GM15510 (cell line): Measurements from ENCODE around the gene PKNOX1.

Experiments used
- POLR2A ChIP-seq: IDR thresholded peaks from 3 replicates; pipeline ENCODE4 v1.6.1; 2011; ENCODE audit warnings: borderline replicate concordance; ENCODE audit not compliant: insufficient read length; ENCODE audit errors: extremely low read depth

PKNOX1 gene, protein sequence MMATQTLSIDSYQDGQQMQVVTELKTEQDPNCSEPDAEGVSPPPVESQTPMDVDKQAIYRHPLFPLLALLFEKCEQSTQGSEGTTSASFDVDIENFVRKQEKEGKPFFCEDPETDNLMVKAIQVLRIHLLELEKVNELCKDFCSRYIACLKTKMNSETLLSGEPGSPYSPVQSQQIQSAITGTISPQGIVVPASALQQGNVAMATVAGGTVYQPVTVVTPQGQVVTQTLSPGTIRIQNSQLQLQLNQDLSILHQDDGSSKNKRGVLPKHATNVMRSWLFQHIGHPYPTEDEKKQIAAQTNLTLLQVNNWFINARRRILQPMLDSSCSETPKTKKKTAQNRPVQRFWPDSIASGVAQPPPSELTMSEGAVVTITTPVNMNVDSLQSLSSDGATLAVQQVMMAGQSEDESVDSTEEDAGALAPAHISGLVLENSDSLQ

DNA sequence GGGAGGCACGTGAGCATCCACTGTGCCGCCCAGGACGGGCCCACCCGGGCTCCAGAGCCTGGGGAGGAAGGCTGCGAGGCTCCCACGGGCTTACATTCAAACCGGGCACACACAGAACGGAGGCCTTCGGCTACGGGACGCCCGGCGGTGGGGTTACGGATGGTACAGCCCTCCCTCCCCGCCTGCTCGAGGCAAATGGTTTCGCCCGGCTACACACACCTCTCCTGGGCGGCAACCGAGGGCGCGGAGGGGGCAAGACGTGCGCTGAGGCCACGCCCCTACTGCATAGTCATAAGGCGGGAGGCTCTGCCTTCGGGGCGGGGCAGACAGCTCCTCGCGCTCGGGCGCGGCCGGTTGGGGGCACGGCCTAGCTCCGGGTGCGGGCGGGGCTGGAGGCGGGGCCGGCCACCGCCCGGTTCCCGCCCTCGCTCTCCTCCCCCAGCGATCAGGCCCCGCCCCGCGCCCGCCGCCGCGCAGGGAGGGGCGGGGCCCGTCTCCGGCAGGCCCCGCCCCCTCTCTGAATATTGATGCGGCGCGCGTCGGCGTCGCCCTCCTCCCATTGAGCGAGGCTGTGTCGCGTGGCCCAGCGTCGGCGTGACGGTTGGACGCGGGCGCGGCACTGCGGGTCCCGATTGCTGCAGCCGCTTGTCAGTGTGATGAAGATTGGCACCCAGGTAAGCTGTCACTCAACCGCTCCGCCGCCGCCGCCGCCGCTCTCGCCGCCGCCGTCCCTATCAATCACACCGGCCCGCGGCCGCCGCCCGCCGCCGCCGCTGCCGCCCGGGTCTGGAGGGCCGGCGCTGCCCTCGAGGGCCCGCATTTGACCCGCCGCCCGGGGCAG lies at the start of gene PKNOX1:
PKNOX1 (plus strand) TSS at position 572 of the 841 bp plus-strand sequence. CDS start 29,820 bp downstream, outside the sequence.
- peak; percentile 54 for TF ChIP-seq POLR2A

DNA sequence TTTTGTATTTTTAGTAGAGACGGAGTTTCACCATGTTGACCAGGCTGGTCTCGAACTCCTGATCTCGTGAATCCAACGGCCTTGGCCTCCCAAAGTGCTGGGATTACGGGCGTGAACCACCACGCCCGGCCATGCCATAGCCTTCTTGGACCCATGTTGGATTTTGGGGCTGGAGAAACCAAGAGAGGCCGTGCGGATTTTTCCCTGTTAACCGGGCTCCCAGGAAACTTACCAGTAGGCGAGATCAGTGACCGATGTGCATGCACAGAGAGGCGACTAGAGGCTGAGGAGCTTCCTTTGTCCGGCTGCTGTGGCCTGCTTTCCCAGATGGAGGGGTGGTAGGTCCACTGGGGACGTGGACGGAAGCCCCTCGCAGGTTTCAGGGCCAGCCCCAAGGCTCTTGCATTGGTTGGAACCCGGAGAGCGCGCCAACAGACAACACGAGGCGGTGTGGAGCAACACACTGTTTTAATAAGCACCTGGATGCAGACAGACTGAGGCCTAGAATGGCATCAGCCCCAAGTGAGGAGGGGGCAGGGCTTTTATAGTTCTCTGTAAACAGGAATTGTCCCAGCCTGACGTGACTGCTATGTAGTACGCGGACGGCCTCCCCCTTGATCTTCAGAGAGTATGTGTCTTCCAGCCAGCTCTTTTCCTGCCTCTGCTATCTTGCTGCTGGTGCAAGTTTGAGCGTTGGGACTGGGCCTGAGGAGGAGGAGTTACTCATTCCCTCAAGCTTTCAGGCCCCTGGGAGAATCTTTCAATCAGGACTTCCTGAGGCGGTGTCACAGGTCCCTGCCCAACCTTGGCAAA lies 49.0 kb upstream of the PKNOX1 start, which contains the start of gene ERVH48-1:
ERVH48-1 (minus strand) TSS at position 517 of the 813 bp plus-strand sequence. CDS start 6,624 bp downstream, outside the sequence.
- TF ChIP-seq POLR2A: no peak

DNA sequence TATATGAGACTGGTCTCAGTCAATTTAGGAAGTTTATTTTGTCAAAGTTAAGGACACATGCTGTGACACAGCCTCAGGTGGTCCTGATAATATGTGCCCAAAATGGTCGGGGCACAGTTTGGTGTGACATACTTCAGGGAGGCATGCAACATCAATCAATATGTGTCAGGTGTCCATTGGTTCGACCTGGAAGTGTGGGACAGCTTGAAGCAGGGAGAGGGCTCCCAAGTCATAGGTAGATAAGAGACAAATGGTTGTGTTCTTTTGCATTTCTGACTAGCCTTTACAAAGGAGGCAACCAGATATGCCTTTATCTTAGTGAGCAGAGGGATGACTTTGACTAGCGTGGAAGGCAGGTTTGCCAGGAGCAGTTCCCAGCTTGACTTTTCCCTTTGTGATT lies 44.4 kb upstream of the PKNOX1 start:
- TF ChIP-seq POLR2A: no peak

DNA sequence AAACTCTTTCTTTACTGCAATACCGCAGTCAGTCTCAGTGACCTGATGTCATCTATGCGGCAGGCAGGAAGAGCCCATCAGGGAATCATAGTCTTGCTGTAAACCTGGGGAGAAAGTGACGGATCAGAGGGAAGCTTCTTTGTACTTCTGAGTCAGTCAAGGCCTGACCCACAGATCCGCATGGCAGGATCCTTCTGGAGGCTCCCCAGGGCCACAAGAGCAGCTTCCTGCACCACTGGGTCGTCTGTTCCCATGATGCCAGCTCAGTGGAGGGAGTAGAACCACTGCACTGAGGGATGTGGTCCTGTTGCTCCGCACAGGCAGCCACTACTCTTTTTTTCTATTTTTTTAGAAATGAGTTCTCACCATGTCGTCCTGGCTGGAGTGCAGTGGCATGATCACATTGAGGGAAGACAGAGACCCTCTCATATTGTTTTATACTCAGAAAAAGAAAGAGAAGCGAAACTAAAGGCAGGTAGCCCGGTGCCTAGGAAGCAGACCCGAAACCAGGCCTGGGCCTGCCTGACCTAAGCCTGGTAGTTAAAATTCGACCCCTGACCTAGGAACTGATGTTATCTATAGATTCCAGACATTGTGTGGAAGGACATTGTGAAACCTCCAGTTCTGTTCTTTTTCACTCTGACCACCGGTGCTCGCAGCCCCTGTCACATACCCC lies 42.7 kb upstream of the PKNOX1 start:
- TF ChIP-seq POLR2A: no peak

DNA sequence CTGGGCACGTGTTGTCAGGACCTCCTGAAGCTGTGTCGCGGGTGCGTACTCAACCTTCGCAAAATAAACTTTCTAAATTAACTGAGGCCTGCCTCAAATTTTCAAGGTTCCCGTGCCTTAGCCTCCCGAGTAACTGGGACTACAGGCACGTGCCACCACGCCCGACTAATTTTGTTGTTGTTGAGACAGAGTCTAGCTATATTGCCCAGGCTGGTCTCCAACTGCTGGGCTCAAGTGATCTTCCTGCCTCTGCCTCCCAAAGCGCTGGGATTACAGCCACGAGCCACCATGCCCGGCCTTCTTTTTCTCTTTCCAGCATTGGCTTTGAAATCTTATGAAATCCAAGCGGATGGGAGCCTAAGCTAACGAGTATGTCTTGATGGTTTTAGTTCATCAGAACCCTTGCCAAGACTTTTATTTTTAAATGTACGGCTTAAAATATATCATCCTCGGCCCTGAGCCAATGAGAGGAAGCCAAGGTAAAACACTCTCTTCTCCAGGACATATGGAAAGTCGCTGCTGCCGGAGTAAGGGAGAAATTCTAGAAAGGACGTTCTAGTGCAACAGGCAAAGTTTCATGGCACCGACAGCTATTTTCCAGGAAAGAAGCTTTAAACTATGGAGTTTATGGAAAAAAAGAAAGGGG lies 36.3 kb upstream of the PKNOX1 start:
- TF ChIP-seq POLR2A: no peak

DNA sequence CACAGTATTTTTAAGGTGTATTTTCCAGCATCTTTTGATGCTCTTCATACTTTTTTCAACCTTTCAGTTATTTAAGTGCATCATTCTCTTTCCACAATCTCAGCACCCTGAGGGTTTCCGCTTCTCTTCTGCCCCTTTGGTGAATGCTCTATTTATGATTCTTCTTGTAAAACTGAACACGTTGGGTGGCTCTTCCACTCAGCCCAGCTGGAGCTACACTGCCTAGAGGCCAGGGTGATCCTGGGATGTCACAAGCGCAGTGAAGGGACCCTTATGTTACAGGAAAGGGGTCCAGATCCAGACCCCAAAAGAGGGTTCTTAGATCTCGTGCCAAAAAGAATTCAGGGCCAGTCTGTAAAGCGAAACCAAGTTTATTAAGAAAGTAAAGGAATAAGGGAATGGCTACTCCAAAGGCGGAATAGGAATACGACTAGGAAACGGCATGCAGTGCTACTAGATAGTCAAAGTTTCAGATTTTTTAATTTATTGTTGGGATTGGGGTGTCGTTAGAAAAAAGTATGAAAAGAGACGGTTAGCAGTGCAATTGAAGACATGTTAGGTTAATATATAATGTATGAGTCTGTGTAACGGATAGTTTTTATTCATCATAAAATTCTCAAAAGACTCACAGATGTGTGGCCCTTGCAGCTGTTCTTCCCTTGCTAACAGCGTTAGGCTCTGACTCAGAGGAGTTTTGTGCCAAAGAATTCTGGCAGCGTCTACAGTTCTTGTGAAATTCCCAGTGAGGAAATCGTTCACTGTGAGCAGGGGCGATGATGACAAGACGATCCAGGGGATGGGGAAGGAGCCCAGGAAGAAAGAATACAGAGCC lies 34.6 kb upstream of the PKNOX1 start:
- TF ChIP-seq POLR2A: no peak

DNA sequence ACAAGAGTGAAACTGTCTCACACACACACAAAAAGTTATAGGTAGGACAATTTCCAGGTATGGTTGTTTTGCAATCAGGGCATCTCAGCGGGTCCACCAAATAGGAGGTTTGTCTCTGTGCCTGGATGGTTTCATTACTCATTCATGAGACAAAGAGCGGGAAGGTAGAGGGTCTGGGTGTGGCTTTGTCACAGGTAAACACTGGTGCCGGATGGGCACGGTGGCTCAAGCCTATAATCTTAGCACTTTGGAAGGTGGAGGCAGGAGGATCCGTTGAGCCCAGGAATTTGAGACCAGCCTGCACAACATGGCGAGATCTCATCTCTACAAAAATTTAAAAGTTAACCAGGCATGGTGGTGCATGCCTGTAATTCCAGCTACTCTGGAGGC lies 32.7 kb upstream of the PKNOX1 start:
- TF ChIP-seq POLR2A: no peak

DNA sequence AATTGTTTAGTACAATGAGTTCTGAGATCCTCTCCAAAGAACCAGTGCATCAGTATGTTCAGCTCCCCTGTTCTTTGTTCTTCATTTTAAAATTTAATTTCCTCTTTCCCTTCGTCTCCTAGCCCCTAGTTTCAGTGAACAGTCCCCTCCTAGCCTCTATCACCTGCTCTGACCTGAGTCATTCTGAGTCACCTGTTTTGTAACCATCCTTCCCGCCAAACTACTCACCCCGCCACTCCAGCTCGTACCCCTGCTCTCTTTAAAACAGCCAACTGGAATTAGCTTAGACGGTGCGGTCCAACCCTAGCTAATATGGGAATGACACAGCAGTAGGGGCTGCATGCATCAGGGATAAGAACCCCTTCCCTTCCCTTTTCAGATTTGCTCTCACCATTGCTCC lies 32.1 kb upstream of the PKNOX1 start:
- no peak for TF ChIP-seq POLR2A

DNA sequence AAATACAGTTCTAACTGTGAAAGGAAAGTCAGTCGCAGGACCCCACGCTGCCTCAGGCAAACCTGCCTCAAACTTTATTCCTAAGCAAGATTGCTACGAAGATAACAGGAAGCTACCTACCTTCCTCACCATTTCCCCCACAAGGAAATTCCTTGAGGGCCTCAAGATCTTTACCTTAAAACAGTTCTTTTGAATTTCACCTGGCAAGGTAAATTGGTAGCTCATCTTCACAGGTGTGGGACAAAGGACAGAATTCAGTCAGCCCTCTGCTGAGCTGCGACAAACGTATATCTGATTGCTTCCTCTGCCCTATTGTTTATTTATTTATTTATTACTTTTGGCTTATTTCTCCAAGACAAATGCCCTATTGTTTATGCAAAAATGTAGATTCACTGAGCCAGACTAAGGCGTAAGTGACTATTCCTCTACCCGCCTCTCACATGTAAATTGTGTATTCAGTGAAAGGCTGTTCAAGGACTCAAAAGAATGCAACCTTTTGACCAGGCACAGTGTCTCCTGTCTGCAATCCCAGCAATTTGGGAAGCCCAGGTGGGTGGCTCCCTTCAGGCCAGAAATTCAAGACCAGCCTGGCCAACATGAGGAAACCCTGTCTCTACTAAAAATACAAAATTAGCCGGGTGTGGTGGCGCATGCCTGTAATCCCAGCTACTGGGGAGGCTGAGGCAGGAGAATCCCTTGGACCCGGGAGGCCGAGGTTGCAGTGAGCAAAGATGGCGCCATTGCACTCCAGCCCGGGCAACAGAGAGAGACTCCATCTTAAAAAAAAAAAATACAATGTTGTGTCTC lies 17.3 kb upstream of the PKNOX1 start:
- TF ChIP-seq POLR2A: no peak

DNA sequence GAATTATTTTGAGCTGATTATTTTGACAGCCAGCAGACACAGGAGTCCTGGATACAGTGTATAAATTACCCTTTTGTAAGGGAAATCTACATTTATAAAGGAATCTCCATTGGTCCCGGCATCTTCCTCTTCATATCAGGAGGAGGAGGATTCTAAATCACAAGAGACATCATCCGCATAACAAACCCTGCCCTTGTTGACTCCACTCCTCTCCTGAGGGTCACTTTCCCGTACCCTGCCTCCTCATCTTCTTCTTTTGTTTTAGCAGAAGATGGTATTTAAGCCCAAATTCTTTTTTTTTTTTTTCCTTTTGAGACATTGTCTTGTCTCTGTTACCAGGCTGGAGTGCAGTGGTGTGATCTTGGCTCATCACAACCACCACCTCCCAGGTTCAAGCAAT lies 14.6 kb upstream of the PKNOX1 start:
- no peak for TF ChIP-seq POLR2A

DNA sequence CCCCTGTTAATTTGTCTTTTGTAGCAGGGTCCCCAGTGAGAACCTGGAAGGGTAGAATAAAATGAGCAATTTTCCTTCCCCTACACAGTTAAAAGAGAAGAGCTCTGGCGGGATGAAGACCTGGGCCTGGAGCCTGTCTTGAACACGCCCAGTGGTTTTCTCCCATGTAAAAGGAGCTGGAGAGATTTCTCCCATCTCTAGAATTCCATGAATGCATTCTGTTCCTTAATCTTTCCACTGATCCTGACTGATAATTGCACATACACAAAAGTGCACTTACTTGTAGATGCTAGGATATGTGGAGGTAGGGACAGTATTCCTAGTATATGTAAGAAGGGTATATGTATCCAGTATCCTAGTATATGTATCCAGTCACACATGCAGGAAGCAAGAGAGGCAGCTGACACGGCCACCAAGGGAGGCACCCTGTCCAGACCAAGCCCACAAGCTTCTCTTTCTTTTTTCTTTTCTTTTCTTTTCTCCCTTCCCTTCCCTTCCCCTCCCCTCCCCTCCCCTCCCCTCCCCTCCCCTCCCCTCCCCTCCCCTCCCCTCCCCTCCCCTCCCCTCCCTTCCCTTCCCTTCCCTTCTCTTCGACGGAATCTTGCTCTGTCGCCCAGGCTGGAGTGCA lies 11.9 kb upstream of the PKNOX1 start:
- no peak for TF ChIP-seq POLR2A

DNA sequence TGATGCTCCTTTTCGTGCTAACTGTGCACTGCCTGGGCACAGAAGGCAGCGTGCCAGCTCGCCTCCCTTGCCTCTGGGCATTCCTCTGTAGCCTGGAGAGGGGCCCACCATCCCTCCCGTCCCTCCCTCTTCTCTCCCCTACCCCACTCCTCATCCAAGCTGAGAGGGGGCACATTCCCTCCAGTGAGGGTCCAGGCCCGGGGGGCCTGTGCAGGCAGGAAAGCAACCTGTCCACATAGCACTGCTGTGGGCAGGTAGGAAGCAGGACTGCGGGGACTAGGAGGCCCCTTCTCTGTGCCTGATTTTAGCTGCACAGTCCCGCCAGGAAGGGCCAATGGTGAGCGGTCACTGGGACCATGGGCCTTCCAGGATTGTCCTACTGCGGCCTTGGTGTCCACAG lies 10.3 kb upstream of the PKNOX1 start:
- no peak for TF ChIP-seq POLR2A

DNA sequence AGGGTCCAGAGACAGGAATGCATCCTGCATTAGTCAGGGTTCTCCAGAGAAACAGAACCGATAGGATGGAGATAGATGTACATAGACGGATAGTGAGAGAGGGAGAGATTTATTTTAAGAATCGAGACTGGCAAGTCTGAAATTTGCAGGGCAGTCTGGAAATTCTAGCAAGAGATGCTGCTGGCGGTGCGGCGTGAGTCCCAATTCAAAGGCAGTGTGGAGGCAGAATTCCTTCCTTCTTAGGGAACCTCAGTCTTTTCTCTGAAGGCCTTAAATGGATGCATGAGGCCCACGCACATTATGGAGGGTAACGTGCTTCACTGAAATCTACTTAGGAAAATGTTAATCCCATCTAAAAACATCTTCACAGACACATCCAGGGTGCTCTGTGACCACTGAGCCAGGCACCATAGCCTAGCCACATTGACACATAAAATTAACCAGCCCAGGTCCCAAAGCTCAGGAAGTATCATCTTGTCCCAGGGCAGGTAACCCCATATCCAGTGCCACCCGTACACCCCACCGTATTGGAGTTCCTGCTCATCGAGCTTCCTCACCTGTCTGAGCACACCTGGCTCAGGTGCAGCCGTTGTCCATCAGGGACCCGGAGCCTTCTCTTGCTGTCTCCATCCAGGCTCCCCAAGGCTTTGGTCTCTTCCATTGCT lies 9.7 kb upstream of the PKNOX1 start:
- TF ChIP-seq POLR2A: no peak
